Muscle layer of colon (tissue), 2 donors: ENCODE data around the gene PIH1D1.

Experiments used
- H3K27ac ChIP-seq: one replicate; pipeline ENCODE4 v1.7.0; 2013; ENCODE audit warnings: low read depth, mild to moderate bottlenecking, low read length, moderate library complexity
- H3K27me3 ChIP-seq, 2 donors: one replicate each; pipeline ENCODE4 v1.7.0; 2013; ENCODE audit warnings: low read length in 2 of 2, mild to moderate bottlenecking in 2 of 2; ENCODE audit not compliant: insufficient read depth in 2 of 2, control insufficient read depth in 1 of 2
- H3K36me3 ChIP-seq: one replicate; pipeline ENCODE4 v1.7.0; 2013; ENCODE audit warnings: mild to moderate bottlenecking, low read length; ENCODE audit not compliant: insufficient read depth
- H3K4me1 ChIP-seq: one replicate; pipeline ENCODE4 v1.7.0; 2013; ENCODE audit warnings: mild to moderate bottlenecking, low read length; ENCODE audit not compliant: insufficient read depth
- H3K4me3 ChIP-seq, 2 donors: one replicate each; pipeline ENCODE4 v1.7.0; 2013; ENCODE audit warnings: low read length in 2 of 2, low read depth in 1 of 2, mild to moderate bottlenecking in 1 of 2, moderate library complexity in 1 of 2
- H3K9ac ChIP-seq: one replicate; pipeline ENCODE4 v1.7.0; 2013; ENCODE audit warnings: low read length
- H3K9me3 ChIP-seq: one replicate; pipeline ENCODE4 v1.7.0; 2013; ENCODE audit warnings: mild to moderate bottlenecking, low read length
- donor health status: abdominal sarcoma.
- donor health status: Adenocarcinoma of cecum.

The PIH1D1 gene

GRCh38 chr19:49490287-49491029 lies 38.8 kb upstream of the PIH1D1 start:
- Histone ChIP-seq H3K9ac (no peak overlapping the region), H3K36me3 (peaks cover 42% of the 10 kb centered on the region), H3K9me3 (no peaks in the 10 kb centered on the region), H3K4me3 (peak overlapping the region in 1 of 2 donors; percentile 100), H3K27ac (no peak overlapping the region), H3K27me3 (no peaks in the 10 kb centered on the region), H3K4me1 (peaks cover 24% of the 10 kb centered on the region)

- H3K4me1 ChIP-seq: peaks cover 24% of the 10 kb centered on the region
- peak overlapping the region; percentile 94 for H3K27ac ChIP-seq
- peak overlapping the region in 1 of 2 donors; percentile 100 for H3K4me3 ChIP-seq
Measured at GRCh38 chr19:49489601-49490167, 38.1 kb upstream of the PIH1D1 start.

GRCh38 chr19:49488863-49489537 lies 37.4 kb upstream of the PIH1D1 start:
- no peaks in the 10 kb centered on the region for H3K9me3 ChIP-seq
- H3K27me3 ChIP-seq: no peaks in the 10 kb centered on the region
- peaks cover 24% of the 10 kb centered on the region for H3K4me1 ChIP-seq
- peak overlapping the region; percentile 94 for H3K27ac ChIP-seq
- H3K36me3 ChIP-seq: peaks cover 42% of the 10 kb centered on the region
- H3K9ac ChIP-seq: peak overlapping the region; percentile 98
- H3K4me3 ChIP-seq: peak overlapping the region; percentile 12 to 100

More at GRCh38 chr19:49489601-49490167, 38.1 kb upstream of the PIH1D1 start:
- Histone ChIP-seq H3K27me3 (no peaks in the 10 kb centered on the region), H3K9me3 (no peaks in the 10 kb centered on the region), H3K36me3 (peaks cover 42% of the 10 kb centered on the region), H3K9ac (peak overlapping the region; percentile 98)

- no peaks in the 10 kb centered on the region for H3K27me3 ChIP-seq
- peak overlapping the region; percentile 94 for H3K27ac ChIP-seq
- peaks cover 42% of the 10 kb centered on the region for H3K36me3 ChIP-seq
- H3K9me3 ChIP-seq: no peaks in the 10 kb centered on the region
- peak overlapping the region; percentile 98 for H3K9ac ChIP-seq
- peak overlapping the region; percentile 53 to 100 for H3K4me3 ChIP-seq
- H3K4me1 ChIP-seq: peaks cover 24% of the 10 kb centered on the region
Measured at GRCh38 chr19:49488046-49488862, 36.6 kb upstream of the PIH1D1 start.

- H3K9ac ChIP-seq: peak within 1 kb of the TSS; percentile 98
- peak within 1 kb of the TSS; percentile 53 to 100 for H3K4me3 ChIP-seq
- H3K9me3 ChIP-seq: no peaks in the 10 kb centered on the region
- H3K4me1 ChIP-seq: peaks cover 24% of the 10 kb centered on the region
- peaks cover 34% of the 10 kb centered on the region for H3K36me3 ChIP-seq
- no peaks in the 10 kb centered on the region for H3K27me3 ChIP-seq
- peak within 1 kb of the TSS; percentile 94 for H3K27ac ChIP-seq
Measured at GRCh38 chr19:49487277-49488045, 35.8 kb upstream of the PIH1D1 start, which contains the start of gene RPL13A. Gene RPL13A, plus strand, starts transcription at chr19:49487608. Its CDS starts 22 bp downstream, at chr19:49487630.

GRCh38 chr19:49486710-49487276 lies 35.2 kb upstream of the PIH1D1 start:
- peaks cover 28% of the 10 kb centered on the region for H3K36me3 ChIP-seq
- no peak overlapping the region for H3K9ac ChIP-seq
- peaks cover 24% of the 10 kb centered on the region for H3K4me1 ChIP-seq
- H3K4me3 ChIP-seq: peak overlapping the region in 1 of 2 donors; percentile 29
- H3K27ac ChIP-seq: peak overlapping the region; percentile 83
- H3K9me3 ChIP-seq: no peaks in the 10 kb centered on the region
- no peaks in the 10 kb centered on the region for H3K27me3 ChIP-seq

GRCh38 chr19:49486232-49486631 lies 34.6 kb upstream of the PIH1D1 start:
- H3K36me3 ChIP-seq: peaks cover 22% of the 10 kb centered on the region
- H3K9me3 ChIP-seq: no peaks in the 10 kb centered on the region
- no peak overlapping the region for H3K27ac ChIP-seq
- H3K4me3 ChIP-seq: no peak overlapping the region
- no peak overlapping the region for H3K9ac ChIP-seq
- no peaks in the 10 kb centered on the region for H3K27me3 ChIP-seq
- H3K4me1 ChIP-seq: peaks cover 24% of the 10 kb centered on the region

- no peaks in the 10 kb centered on the region for H3K4me1 ChIP-seq
- no peak overlapping the region for H3K4me3 ChIP-seq
- H3K9me3 ChIP-seq: no peaks in the 10 kb centered on the region
- no peaks in the 10 kb centered on the region for H3K27me3 ChIP-seq
- H3K27ac ChIP-seq: no peak overlapping the region
- H3K36me3 ChIP-seq: no peaks in the 10 kb centered on the region
- no peak overlapping the region for H3K9ac ChIP-seq
Measured at GRCh38 chr19:49481020-49481683, 29.5 kb upstream of the PIH1D1 start.

GRCh38 chr19:49479975-49480628 lies 28.5 kb upstream of the PIH1D1 start:
- H3K4me3 ChIP-seq: no peak overlapping the region
- H3K9ac ChIP-seq: no peak overlapping the region
- no peaks in the 10 kb centered on the region for H3K36me3 ChIP-seq
- H3K27me3 ChIP-seq: no peaks in the 10 kb centered on the region
- H3K27ac ChIP-seq: no peak overlapping the region
- peaks cover 4% of the 10 kb centered on the region for H3K4me1 ChIP-seq
- no peaks in the 10 kb centered on the region for H3K9me3 ChIP-seq
